ENCODE data around the gene SDHB. TPM values are rescaled to one million over a fixed set of nuclear protein-coding genes. Genes with fewer than 3 reads are reported as not detected.
A peak's percentile ranks its signal among the peaks of the same experiment; 100 is the strongest.

The SDHB gene
- total RNA-seq, 2 experiments from 2014 or later = 105 to 106 TPM

DNA sequence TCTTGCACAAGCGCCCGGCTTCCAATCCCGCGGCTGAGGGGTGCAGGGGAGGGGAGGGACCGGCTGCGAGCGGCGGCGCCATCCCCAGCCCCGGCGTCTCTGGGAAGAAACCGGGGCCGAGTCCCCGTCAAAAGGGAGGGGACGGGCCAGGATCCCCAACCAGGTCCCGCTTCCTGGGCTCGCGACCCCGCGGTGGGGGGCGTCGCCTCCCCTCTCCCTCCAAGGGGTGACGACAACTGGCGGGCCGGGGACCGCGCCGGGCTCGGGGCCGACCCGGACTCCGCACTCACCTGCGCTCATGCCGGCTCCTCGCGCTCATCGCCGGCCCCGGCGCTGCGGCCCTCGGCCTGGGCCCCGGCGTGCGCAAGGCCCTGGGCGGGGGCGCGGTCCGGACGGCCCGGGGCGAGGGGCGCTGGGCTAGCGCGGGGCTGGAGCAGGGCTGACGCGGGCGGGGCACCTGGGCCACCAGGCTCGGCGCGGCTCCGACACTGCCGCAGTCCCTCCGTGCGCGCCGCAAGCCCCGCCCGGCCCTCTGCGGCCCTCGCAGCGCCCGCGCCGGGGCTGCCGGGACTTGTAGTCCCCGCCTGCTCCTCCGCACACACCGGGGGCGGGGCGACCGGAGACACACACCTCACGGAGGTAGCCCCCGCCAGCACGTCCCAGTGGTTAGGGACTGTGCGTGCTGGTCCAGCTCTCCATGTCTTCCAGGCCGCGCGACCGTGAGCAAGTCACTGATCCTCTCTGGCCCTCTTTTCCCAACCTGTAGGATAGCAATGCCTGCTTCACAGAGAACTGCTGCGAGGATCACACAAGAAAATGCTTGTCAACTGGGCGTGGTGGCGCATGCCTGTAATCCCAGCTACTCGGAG is 42.2 kb downstream of the SDHB start, which contains the start of gene ATP13A2:
TSS of gene ATP13A2 (minus strand) at position 490 of the 869 bp plus-strand sequence. CDS start at position 300, 190 bp downstream.
- H3K4me3 ChIP-seq (ENCODE audit: low read depth, low read length, poor library complexity, severe bottlenecking) = peak within 1 kb of the TSS; percentile 86
- no peaks in the 10 kb centered on the region for H3K9me2 ChIP-seq (ENCODE audit: insufficient read depth, low read length)
- peak within 1 kb of the TSS; percentile 78 for H3K4me2 ChIP-seq (ENCODE audit: low read length)
- no TSS peak for BruUV-seq (replicated peaks)
- H3K79me2 ChIP-seq (ENCODE audit: insufficient read depth, low read depth, low read length) = no peaks in the 10 kb centered on the region
- CTCF ChIA-PET (ENCODE audit: unreplicated experiment) = no interaction called here
- H2AFZ ChIP-seq (ENCODE audit: low read length) = peak within 1 kb of the TSS; percentile 66
- H3K9me3 ChIP-seq (ENCODE audit: low read length) = no peaks in the 10 kb centered on the region
- no peaks in the 10 kb centered on the region for H4K20me1 ChIP-seq (ENCODE audit: insufficient read depth, low read length)
- intact Hi-C loops (cut with micrococcal nuclease; ENCODE audit: unreplicated experiment) = no loop called here
- TF ChIP-seq EZH2phosphoT487 (IDR thresholded peaks at IDR 0.05; ENCODE audit: borderline replicate concordance, low read depth, low read length) = no peak
- TF ChIP-seq, protein P1, sequence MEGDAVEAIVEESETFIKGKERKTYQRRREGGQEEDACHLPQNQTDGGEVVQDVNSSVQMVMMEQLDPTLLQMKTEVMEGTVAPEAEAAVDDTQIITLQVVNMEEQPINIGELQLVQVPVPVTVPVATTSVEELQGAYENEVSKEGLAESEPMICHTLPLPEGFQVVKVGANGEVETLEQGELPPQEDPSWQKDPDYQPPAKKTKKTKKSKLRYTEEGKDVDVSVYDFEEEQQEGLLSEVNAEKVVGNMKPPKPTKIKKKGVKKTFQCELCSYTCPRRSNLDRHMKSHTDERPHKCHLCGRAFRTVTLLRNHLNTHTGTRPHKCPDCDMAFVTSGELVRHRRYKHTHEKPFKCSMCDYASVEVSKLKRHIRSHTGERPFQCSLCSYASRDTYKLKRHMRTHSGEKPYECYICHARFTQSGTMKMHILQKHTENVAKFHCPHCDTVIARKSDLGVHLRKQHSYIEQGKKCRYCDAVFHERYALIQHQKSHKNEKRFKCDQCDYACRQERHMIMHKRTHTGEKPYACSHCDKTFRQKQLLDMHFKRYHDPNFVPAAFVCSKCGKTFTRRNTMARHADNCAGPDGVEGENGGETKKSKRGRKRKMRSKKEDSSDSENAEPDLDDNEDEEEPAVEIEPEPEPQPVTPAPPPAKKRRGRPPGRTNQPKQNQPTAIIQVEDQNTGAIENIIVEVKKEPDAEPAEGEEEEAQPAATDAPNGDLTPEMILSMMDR (conservative IDR thresholded peaks at IDR 0.05; ENCODE audit: low read length) = no peak
- POLR2A ChIA-PET = no interaction called here
- peak; percentile 92 for DNase-seq (ENCODE audit: low spot score)
- H3K4me1 ChIP-seq (ENCODE audit: insufficient read depth, low read length, poor library complexity, severe bottlenecking) = peaks cover 26% of the 10 kb centered on the region
- H3K27ac ChIP-seq (ENCODE audit: low read depth, low read length, poor library complexity, severe bottlenecking) = no peak within 1 kb of the TSS
- H3K36me3 ChIP-seq (ENCODE audit: insufficient read depth, low read length) = no peaks in the 10 kb centered on the region

DNA sequence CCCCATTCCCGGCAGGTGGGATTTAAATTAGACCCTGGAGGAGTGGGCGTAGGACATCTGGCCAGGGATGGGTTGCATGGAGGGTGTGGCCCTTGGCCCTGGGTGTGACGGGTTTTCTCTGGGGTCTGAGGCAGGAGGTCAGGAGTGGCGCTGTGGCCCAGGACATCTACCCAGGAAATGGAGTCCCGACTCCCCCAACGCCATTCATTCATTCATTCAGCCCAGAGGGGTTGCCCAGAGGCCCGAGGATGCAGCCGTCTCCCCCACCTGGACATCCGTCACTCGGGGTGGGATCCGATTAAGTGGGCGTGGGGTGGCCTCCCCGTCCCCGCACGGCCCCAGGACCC is 42.8 kb downstream of the SDHB start:
- no peaks in the 10 kb centered on the region for H3K9me2 ChIP-seq (ENCODE audit: insufficient read depth, low read length)
- peak overlapping the region; percentile 66 for H2AFZ ChIP-seq (ENCODE audit: low read length)
- DNase-seq (ENCODE audit: low spot score) = peak; percentile 18
- peaks cover 26% of the 10 kb centered on the region for H3K4me1 ChIP-seq (ENCODE audit: insufficient read depth, low read length, poor library complexity, severe bottlenecking)
- no peak overlapping the region for H3K27ac ChIP-seq (ENCODE audit: low read depth, low read length, poor library complexity, severe bottlenecking)
- ChIA-PET POLR2A (no interaction called here), CTCF (ENCODE audit: unreplicated experiment) (no interaction called here)
- no TSS peak for BruUV-seq (replicated peaks)
- H4K20me1 ChIP-seq (ENCODE audit: insufficient read depth, low read length) = no peaks in the 10 kb centered on the region
- peak overlapping the region; percentile 77 for H3K4me2 ChIP-seq (ENCODE audit: low read length)
- intact Hi-C loops (cut with micrococcal nuclease; ENCODE audit: unreplicated experiment) = no loop called here
- H3K9me3 ChIP-seq (ENCODE audit: low read length) = no peaks in the 10 kb centered on the region
- H3K79me2 ChIP-seq (ENCODE audit: insufficient read depth, low read depth, low read length) = no peaks in the 10 kb centered on the region
- H3K4me3 ChIP-seq (ENCODE audit: low read depth, low read length, poor library complexity, severe bottlenecking) = peak overlapping the region; percentile 86
- no peaks in the 10 kb centered on the region for H3K36me3 ChIP-seq (ENCODE audit: insufficient read depth, low read length)
- no peak for TF ChIP-seq EZH2phosphoT487 (IDR thresholded peaks at IDR 0.05; ENCODE audit: borderline replicate concordance, low read depth, low read length)
- TF ChIP-seq, protein P1 (conservative IDR thresholded peaks at IDR 0.05; ENCODE audit: low read length) = peak; percentile 36; the same call in 1 of the 2 replicates

GRCh38 chr1:17009706-17010105 is 44.1 kb downstream of the SDHB start:
- no peaks in the 10 kb centered on the region for H3K9me3 ChIP-seq (ENCODE audit: low read length)
- no peak overlapping the region for H2AFZ ChIP-seq (ENCODE audit: low read length)
- ChIA-PET CTCF (ENCODE audit: unreplicated experiment) (no interaction called here), POLR2A (no interaction called here)
- no peaks in the 10 kb centered on the region for H3K36me3 ChIP-seq (ENCODE audit: insufficient read depth, low read length)
- H3K4me3 ChIP-seq (ENCODE audit: low read depth, low read length, poor library complexity, severe bottlenecking) = no peak overlapping the region
- peak overlapping the region; percentile 77 for H3K4me2 ChIP-seq (ENCODE audit: low read length)
- H3K4me1 ChIP-seq (ENCODE audit: insufficient read depth, low read length, poor library complexity, severe bottlenecking) = peaks cover 26% of the 10 kb centered on the region
- intact Hi-C loops (cut with micrococcal nuclease; ENCODE audit: unreplicated experiment) = no loop called here
- TF ChIP-seq EZH2phosphoT487 (IDR thresholded peaks at IDR 0.05; ENCODE audit: borderline replicate concordance, low read depth, low read length) = no peak
- TF ChIP-seq, protein P1 (conservative IDR thresholded peaks at IDR 0.05; ENCODE audit: low read length) = no peak
- DNase-seq (ENCODE audit: low spot score) = peak; percentile 13
- no peak overlapping the region for H3K27ac ChIP-seq (ENCODE audit: low read depth, low read length, poor library complexity, severe bottlenecking)
- no peaks in the 10 kb centered on the region for H3K79me2 ChIP-seq (ENCODE audit: insufficient read depth, low read depth, low read length)
- no TSS peak for BruUV-seq (replicated peaks)
- H4K20me1 ChIP-seq (ENCODE audit: insufficient read depth, low read length) = no peaks in the 10 kb centered on the region
- no peaks in the 10 kb centered on the region for H3K9me2 ChIP-seq (ENCODE audit: insufficient read depth, low read length)
